RPMI7951 (cell line): ENCODE results near the gene GBGT1. TPM values are rescaled to one million over a fixed set of nuclear protein-coding genes. Genes with fewer than 3 reads are reported as not detected.

Experiments used
- DNase-seq: peaks from one replicate; pipeline ENCODE4 v3.0.0-alpha.2; 2012; ENCODE audit warnings: low read depth
- total RNA-seq: library from RNA; depleted of rRNA; stranded (reverse); fragments of >200 nt; shearing (Covaris generic); gene quantifications from 2 replicates; pipeline ENCODE4 v1.2.3, GENCODE V29; 2014

Gene GBGT1
- total RNA-seq, 1 experiment from 2014 or later: 1.3 TPM

DNA sequence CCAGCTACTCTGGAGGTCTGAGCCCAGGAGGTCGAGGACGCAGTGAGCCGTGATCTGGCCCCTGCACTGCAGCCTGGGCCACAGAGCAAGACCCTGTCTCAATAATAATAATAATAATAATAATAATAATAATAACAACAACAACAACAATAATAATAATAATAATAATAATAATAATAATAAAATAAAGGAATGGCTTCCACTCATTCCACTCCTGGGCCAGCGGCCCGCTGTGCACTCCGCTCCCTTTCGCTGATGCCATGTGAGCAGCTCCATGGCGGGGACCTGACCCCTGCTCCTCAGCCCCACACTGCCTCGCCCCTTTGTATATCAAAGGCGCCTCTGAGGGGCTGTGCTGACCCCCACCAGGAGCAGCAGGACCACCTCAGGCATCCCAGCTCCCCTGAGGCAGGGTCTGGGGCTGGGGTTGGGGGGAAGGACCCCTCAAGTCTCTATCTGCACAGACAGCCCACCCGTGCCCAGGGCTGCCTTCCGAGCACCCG, 20.0 kb downstream of the GBGT1 start:
- no peak for DNase-seq

DNA sequence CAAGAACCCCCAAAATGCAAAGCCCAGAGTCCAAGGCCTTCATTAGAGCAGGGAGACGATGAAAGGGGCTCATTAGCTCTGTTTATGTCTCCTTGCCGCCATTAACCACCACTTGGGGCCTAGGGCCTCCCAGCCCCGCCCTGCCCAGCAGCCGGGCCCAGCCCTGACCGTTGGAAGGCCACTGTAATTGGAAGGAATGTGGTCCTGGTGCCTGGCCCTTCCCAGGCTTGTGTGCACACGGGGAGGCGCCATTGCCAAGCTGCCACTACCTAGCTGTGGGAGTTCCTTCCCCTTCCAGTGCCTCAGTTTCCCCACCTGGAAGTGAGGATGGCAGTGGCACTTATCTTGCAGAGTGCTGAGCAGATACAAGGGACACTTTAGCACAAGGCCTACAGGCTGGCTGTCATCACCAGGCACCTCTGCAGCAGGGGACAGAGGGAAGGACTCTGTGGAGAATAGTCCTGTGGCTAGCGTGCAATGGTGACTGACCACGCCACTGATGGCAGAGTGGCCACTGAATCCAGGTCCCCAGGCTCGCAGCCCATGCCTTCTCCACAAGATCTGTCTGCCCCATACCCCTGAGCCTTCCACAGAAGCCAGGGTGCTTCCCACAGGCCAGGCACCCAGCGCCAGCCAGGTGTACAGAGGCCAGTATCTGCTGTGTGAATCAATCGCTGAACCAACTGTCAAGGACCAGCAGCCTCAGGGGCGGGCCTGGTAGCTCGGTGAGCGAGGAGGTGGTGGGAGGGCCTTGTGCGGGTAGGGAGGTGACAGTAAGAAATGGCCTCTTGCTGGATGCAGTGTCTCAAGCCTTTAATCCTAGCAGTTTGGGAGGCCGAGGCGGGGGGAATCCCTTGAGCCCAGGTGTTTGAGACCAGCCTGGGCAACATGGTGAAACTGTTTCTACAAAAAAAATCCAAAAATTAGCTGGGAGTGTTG, 20.8 kb downstream of the GBGT1 start:
- no peak for DNase-seq

DNA sequence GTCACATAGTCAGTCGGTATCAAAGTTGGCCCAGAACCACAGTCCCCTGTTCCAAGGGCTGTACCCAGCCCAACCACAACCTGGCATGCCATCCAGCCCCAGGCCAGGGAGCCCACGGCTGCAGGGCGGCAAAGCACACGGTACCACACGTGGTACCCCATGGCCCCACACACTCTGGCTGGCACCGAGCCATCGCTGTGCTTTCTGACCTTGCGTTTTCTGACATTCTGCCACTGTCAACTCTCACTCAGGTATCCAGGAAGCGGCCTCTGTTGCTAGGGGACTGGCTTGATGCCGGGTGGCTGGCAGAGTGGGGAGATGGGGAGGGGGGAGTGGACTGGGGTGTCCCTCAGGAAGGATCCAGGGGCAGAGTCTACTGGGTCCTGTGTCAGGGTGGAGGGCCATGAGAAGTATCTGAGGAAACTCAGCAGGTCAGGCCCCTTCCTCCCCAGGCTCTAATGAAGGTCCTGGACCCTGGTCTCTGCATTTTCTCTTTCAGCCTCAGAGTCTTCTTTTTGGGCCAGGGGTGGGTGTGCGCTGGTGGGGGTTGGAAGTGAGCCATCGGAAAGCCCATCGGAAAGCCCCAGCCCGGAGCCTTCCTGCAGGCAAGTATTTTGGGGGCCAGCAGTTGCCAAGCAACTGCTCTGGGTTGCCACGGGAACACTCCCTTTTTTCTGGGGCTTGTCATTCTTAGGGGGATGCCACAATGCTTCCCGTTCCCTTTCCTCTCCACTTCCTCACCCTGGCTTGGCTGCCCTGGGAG, 21.7 kb downstream of the GBGT1 start:
- no peak for DNase-seq

DNA sequence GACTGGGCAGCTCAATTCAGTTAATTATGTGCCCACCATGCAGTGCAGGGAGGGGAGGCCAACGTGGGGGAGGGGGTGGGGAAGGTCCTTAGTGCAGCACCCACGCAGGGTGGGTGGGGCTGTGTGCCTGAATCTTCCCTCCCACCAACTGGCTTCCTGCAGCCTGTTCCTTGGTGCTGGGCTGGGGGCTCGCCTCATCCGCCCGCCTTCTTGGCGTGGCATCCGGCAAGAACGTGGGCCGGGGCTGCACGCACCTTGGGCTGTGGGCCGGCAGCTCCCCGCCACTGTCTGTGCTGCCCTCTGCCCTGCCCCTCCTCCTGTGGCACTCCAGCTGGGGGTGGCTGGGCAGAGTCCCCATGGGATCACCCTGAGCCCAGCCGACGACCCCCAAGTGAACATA, 23.1 kb downstream of the GBGT1 start:
- no peak for DNase-seq

DNA sequence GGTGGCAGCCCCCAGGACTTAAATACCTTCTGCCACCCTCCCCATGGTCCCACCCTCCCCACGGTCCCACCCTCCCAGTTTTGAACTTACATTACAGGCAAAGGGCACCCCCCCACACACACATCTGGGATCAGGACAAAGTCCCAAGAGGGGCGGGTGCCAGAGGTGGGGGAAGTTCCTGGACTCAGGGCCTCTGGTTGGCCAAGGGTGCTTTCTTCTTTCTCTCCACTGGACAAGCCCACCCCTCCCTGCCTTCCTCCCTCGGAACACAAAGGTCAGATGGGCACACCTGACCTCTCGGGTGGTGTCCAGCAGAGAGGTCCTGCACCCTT, 23.6 kb downstream of the GBGT1 start:
- no peak for DNase-seq

DNA sequence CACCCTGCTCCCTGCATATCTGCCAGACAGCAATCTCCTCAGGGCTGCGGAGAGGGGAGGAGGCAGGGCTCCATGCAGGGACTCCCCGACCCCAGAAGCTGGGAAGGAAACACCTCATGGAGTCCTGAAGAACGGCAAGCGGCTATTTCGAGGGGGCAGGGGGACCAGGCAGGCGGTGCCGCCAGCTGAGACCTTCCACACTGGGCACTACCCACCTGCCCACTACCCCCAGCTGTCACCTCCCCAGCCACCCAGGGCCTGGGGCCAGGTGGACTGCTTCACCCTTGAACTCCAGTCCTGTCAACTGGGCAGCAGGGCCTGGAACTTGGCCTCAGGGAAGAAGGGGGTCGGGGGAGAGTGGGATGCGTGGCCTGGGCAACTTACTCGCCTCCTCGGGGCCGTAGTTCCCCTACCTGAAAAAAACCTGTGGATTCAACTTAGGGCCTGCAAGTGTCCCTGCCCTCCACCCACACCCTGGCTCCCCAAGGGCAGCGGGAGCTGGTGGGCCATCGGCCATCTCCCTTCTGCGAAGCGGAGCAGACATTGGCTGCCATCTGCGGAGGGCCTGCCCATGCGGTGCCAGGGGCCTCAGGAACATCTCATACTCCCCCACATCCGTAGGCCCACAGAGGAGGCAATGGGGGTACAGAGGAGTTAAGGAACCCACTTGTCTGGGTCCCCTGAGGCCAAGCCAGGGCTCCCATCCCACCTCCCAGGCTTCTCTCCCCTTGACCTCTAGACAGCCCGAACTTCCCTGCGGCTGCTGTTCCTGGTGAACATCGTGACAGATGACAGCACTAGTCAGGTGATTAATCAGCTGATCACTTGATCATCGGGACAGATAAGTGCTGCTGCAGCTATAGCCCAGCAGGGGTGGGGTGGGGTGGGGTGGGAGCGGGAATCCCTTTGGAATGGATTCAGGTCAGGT, 24.2 kb downstream of the GBGT1 start:
- DNase-seq: no peak

DNA sequence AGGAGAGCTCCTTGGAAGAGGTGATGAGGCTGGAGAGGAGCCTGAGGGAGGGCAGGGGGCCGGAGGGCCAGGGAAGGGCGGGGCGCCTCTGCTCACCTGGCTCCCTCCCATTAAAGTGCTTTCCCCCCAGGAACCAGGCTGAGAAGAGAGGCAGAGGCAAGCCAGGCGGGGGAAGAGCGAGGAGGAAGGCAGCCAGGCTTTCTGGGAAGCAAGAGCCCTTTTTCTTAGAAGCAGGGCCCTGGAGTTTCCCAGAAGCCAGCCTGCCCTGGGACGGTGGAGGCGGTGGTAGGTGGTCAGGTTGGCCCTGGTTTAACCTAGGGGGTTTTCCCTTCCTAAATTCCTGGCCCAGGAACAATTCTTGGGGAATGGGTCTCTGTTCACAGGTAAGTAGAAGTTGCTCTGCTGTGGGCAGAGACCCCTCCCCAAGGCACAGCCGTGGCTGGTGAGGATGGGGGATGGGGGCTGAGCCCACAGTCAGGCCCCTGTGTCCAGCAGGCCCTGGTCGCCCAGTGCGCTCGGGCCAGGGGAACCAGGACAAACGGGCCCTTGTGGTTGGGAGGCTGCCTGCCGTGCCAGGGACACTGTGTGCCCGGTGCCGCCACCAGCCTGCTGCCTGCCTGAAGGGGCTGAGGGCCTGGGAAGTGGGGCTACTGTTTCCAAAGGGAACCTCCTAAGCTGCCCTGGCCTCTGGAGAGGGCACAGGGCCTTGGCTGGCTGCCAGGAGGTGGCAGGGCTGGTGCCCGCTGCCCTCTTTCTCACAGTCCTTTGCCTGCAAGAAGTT, 26.1 kb downstream of the GBGT1 start:
- no peak for DNase-seq

DNA sequence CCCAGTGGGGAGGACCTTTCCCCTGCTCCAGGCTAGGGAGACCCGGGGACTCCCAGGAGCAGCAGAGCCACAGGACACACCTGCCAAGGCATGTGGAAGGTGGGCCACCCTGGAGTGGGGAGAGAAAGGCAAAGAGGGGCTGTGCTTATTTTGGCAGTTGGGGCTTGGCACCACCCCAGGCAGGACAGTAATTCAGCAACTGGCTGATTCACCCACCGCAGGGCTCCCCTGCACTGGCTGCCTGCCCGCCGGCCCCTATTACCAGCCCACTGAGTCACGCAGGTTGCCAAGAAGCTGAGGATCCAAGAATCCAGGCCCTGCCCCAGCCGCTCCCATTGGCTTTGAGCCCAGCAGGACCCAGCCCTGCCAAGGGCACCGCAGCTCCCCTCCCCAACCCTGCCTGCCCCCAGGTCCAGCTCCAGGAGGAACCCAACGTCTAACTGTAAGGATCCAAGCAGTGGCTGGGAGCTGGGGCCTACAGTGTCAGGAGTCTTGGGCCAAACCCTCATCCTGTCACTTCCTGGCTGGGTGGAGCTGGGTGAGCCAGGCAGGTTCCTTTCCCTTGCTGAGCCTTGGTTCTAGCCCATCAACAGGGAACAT, 28.5 kb downstream of the GBGT1 start:
- peak; percentile 97 for DNase-seq

DNA sequence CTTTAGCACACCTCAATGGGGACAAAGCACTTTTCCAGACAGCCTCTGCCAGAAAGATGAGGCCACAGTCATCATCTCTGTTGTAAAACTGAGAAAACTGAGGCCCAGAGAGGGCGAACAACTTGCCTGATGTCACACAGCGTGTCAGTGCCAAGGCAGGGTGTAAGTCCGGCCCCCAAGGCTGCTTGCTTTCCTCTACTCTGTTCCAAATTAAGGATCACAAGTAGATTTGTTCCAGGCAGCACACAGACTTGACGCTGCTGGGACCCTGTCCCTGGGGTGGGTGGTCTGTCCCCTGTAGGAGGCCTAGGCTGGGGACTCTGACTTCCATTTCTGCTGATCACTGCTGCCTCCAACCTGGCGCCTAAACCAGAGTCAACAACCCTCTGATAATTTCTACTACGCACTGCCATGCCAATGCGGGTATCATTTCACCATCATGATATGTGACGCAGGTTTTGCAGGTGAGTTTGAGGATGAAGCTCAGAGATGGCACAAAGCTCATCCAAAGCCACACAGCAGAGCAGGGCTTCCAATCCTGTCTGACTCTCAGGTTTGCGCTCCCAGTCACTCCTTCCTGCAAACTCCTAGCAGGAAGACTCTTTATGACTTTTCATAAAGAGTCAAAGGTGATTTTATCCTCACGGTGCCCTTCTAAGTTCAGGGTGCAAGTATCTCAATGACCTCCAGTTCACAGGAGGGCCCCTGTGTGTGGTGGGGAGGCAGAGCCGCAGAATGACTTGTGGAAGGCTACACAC, 29.1 kb downstream of the GBGT1 start:
- DNase-seq: no peak

DNA sequence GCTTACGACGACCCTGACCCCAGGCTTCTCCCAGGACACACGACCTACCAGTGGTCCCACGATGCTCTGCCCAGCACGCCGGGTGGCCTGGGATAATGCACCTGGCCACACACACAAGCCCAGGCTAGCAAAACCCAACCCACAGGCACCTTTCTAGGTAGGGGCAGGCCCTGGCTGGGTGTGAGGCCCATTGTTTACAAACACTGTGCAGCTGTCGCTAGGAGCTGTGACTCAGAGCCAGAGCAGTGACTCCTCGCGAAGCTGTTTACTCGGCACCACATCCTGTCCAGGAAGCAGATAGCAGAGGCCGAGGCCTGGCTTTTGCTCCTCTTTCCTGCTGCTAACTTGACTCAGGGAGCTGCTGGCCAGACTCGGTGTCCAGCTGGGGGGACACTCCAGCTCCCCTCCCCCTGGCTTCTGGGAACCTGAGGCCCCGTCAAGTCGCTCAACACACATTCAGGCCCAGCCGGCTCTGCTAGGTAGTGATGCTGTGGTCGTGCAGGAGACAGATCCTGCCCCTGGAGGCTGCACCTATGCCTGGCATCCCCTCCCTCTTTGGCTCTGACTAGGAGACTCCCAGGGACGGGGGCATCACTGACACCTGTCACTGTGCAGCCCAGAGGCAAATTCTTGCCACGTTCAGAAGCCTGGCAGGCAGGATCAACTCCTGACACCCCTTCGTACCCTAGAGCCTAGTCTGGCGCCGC, 29.9 kb downstream of the GBGT1 start:
- DNase-seq: peak; percentile 95

DNA sequence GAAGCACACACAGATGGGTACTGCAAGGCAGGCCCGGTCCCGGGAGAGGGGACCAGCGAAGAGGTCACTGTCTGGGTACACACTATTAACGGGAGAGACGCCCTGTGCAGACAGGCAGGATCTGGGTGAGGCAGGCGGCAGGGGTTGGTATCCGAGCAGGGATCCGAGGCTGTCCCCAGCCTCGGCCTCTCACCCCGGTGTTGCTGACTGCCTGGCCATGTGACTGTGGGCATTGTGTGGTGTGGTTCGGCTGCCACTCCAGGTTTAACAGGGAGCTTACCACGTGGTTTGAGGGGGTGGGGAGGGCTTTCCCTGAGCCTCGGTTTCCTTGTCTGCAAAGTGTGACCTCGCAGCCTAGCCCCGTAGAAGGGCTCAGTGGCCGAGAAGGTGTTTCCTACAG, 31.5 kb downstream of the GBGT1 start:
- no peak for DNase-seq

DNA sequence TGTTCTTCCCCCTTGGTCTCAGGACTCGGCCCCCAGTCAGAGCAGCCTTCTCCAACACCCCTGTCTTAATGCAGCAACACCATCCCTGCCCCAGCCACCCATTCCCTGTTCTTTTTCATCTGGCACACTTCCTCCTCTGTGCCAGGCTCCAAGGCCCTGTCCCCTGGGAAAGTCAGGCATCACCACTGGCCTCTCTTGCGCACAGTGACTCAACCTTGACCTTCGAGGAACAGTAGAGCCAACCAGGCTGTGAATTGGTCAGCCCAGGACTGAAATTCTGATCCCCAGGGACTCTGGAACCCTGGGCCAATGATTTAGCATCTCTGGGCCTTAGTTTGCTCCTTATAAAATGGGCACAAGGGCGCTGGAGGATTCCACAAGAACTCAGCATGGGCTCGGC, 32.2 kb downstream of the GBGT1 start:
- no peak for DNase-seq

DNA sequence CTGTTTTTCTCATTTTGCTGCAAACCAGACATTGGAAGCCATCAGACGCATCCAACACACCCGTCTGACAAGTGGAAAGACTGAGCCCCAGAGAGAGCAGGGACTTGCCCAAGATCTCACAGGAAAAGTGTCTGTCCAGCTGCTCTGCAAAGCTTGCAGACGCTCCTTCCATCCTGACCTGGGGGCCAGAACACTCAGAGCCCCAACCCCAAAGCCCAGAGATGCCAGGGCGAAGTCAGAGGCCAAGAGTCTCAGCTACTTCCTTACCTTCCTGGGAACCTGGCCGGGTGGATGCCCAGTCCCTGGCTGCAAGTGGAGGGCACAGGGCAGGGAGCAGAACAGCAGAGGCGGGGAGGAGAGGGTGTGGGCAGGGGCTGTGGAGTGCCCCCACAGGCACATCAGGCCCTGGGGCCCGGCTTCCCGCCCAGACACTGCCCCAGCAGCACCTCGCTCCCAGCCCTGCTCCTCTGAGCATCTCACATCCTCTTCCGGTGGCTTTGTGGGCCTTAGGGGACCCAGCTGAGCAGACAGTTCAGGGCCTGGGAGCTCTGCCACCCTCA, 32.9 kb downstream of the GBGT1 start:
- DNase-seq: no peak

DNA sequence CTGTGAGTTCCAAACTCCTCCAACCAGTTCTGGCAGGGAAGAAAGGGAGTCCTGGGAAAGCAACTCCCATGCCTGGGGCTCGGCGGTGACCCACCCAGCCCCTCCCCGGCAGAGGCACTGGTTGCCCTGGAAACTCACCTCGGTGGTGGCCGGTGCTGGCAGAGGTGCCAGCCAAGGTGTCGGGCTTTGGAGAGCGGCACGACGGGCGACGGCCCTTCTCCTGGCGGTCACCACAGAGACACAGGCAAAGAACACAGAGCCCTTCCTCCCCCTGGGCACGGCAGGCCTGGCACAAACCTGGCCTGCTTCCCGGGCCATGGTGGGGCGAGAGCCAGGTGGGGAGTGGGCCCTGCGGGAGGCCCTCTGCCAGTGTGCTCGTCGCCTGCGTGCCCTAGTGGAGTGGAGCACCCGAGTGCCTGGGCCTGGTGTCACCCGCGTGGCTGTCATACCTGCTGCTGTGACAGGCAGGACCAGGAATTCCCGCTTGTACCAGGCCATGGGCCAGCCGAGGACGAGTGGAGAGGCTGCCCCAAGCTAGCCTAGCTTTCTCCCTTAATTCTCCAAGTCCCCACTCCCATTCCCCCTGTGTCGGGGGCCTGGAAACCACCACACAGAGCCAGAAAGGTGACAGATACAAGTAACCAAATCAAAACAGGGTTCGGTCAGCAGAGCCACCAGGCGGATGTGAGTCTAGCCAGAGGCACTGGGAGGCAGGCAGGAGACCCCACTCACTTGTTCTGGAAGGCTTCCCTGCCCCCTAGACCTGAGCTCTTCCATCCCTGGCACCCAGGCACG, 34.5 kb downstream of the GBGT1 start:
- DNase-seq: no peak

DNA sequence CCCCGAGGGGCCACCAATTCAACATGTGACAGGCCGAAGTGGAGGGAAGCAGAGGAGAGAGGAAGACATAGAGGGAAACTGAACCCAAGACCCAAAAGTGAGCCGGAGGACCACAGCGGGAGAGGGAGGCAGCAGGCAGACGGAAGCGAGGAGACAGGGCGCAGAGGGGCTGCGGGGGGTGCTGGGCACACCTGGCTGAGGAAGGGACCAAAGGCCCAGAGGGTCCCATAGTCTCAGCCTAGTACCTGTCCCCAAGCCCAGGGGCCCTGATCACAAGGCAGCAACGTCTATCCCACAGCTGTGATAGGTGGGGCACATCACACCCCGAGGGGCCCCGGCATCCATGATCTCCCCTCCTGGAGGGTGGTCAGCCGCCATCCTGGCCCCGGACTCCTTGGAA, 35.6 kb downstream of the GBGT1 start:
- DNase-seq: no peak

DNA sequence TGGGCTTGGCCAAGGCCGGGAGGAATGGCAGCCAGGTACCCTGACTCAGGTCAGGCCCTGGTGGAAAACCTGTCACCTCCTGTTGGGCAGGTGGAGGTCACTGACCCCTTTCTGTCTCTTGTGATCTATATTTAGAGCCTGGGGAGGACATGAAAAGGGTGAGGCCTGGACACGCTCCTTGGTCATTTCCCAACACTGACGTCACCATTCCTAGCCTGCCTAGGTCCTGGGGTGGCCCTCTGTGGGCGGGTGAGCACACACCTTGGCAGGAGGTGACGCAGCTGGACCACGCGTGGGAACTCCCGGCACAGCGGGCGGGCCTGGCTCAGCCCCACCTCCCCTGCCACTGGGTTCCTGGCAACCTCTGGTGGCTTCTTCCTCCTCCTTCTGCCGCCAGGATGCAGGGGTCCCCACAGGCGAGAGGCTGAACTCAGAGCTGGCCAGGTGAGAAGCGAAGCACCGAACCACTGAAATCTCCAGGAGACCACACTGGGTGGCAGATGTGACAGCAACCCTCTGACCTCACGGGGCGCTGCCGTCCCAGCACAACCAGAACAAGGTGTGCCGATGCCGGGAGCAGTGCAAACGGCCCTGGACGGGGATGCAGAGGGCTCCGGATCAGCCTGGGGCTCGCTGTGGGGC, 36.3 kb downstream of the GBGT1 start:
- no peak for DNase-seq

DNA sequence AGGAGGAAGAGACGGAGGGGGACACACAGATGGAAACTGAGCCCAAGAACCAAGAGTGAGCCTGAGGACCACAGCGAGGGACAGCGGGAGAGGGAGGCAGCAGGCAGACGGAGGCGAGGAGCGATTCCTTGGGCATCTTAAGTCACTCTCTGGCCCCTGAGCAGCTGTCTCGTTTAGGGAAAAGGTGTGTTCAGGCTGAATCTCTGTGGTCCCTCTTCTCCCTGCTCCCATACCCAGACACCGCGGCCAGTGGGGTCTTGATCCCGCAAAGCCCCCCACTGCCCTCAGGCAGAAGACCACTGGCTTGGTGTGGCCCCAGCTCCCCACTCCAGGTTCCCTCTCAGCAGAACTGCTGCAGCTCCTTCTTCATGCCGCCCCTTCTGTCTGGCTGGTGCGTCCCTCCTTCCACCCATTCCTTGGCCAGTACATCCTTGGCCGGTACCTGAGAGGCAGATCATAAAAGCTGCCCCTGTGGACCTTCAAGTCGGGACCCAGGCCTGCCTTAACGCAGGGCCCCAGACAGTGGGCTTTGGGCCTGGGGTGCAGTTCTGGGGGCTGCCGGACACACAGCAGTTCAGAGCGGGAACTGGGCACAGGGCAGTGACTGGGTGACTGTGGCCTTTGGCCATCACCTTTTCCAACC, 36.9 kb downstream of the GBGT1 start:
- DNase-seq: no peak
